ENCODE results near the gene C1orf115.
A peak's percentile ranks its signal among the peaks of the same experiment; 100 is the strongest.
"Not testable (repeated sequence)": the region's sequence is repeated elsewhere in the genome, so short reads cannot be mapped to it uniquely, and the experiment has no call there.

The C1orf115 gene

GRCh38 chr1:220726634-220727033 lies 36.5 kb downstream of the C1orf115 start:
- DNase-seq (ENCODE audit: low read depth) = no peak

DNA sequence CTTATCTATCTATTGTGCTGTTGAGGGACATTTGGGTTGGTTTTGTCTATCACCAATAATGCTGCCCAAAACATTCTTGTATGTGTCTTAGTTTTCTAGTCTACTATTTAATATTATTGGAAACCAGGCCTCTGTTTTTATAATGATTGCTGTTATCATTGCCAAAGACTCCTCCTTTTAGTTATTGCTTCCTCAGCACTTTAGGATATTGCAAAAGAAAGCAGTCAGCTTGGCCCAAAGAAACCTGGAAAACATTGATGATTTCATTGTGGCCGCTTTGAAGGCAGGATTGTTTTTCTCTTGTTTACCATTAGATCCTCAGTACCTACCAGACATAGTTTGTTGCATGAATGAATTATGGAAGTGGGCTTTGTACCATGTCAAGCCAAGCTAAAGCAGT lies 37.4 kb downstream of the C1orf115 start:
- DNase-seq (ENCODE audit: low read depth) = no peak

DNA sequence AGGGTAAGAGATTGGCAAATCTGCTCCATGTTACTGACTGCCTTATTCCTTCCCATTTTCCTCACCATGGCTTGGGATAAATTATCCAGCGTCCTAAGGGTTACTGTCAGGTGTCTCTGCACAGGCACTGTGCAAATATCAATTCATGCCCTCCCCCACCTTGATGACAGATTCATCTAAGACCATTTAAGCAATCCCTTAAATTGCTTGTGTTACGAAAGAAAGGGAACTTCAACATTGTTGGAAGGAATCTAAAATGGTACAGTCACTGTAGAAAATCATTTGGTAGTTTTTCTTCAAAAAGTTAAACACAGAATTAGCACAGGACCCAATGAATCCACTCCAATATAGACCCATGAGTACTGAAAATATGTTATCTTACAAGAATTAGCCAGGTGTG lies 40.3 kb downstream of the C1orf115 start:
- no peak for DNase-seq (ENCODE audit: low read depth)

DNA sequence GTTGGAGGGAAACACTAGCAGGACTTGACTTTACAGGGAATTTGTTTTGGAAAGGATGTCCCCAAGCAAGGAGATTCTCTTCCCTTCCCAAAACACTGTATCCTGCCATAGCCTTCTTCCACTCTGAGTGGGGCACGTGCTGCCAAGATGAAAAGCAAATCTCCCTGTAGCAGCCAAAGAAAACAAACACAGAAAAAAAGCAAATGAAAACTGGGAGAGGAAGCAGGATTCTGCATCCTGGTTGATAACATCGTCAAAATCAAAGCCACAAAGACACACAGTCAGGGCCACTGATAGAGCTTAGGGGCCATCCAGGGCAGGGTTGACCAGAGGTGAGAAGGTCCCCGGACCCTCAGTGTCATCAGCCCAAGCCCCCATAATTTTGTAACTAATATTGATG lies 42.0 kb downstream of the C1orf115 start:
- peak; percentile 27 for DNase-seq (ENCODE audit: low read depth)

DNA sequence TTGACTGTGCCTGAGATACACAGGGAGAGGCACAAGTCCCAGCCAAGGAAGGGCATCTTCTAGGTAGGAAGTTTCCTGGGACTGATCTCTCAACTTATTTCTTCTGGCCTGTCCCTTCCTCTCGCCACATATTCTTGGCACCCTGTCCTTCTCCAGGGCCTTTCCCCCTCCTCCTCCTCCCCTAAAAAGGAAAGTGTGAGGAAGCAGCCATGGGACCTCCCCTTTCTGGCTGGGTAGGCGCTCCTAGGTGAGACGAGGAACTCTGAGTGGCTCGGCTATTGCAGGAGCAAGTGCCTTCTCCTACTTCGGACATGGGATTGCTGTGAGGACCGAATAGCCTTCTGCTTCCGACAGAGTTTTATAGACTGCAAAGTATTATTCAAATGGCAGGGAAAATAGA lies 42.5 kb downstream of the C1orf115 start:
- DNase-seq (ENCODE audit: low read depth) = no peak

DNA sequence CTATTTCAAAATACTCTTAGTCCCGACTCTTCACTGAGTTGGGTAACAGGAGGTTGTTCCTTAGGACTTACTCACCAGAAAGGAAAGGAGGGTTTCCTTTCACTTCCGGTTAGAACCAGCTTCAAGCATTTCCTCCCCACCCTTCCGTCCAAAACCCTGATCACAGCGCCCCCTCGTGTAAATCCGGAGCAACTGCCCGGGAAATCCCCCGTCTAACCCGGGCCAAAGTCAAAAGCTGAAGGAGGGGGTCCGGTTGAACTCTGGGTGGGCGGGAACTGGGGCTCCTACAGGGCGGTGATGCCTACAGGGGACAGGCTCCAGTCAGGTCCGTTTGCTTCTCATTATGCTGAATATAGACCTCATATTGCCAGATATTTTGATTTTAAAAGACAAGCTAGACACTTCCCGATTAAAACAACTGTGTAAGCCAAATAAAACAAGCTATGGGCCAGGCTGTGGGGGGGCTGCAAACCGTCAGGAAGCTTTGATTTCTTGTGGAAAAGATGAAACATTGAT lies 43.0 kb downstream of the C1orf115 start:
- peak; percentile 87 for DNase-seq (ENCODE audit: low read depth)

- peak; percentile 81 for DNase-seq (ENCODE audit: low read depth)
Observed at GRCh38 chr1:220734571-220735326, 44.6 kb downstream of the C1orf115 start.

DNA sequence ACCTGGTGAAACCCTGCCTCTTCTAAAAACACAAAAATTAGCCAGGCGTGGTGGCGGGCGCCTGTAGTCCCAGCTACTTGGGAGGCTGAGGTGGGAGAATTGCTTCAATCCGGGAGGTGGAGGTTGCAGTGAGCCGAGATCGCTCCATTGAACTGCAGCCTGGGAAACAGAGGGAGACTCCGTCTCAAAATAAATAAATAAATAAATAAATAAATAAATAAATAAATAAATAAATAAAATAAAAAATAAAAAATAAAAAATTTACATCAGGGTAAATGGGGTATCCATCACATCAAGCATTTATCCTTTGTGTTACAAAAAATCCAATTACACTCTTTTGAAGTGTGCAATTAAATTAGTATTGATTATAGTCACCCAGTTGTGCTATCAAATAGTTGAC lies 46.1 kb downstream of the C1orf115 start:
- DNase-seq (ENCODE audit: low read depth) = not testable (repeated sequence)

DNA sequence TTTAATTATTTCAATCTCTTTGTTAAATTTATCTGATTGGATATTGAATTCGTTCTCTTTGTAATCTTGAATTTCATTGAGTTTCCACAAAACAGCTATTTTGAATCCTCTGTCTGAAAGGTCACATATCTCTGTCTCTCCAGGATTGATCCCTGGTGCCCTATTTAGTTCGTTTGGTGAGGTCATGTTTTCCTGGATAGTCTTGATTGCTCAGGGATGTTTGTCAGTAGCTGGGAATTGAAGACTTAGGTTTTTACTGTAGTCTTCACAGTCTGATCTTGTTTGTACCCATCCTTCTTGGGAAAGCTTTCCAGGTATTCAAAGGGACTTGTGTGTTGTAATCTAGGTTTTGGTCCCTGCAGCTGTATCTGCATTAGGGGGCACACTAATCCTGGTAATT lies 51.2 kb downstream of the C1orf115 start:
- DNase-seq (ENCODE audit: low read depth) = no peak

DNA sequence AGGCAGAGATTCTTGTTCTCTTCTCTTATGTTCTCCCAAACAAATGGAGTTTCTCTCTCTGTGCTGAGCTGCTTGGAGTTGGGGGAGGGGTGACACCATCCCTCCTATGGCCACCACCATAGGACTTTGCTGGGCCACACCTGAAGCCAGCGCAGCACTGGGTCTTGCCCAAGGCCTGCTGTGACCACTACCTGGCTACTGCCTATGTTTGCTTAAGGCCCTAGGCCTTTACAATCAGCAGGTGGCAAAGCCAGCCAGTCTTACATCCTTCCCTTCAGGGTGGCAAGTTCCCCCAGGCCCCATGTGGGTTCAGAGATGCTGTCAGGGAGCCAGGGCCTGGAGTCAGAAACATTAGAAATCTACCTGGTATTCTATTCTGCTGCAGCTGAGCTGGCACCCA lies 51.7 kb downstream of the C1orf115 start:
- no peak for DNase-seq (ENCODE audit: low read depth)

GRCh38 chr1:220742520-220742919 lies 52.4 kb downstream of the C1orf115 start:
- no peak for DNase-seq (ENCODE audit: low read depth)

GRCh38 chr1:220746851-220747250 lies 56.7 kb downstream of the C1orf115 start:
- no peak for DNase-seq (ENCODE audit: low read depth)

GRCh38 chr1:220747437-220748088 lies 57.4 kb downstream of the C1orf115 start:
- DNase-seq (ENCODE audit: low read depth) = no peak

DNA sequence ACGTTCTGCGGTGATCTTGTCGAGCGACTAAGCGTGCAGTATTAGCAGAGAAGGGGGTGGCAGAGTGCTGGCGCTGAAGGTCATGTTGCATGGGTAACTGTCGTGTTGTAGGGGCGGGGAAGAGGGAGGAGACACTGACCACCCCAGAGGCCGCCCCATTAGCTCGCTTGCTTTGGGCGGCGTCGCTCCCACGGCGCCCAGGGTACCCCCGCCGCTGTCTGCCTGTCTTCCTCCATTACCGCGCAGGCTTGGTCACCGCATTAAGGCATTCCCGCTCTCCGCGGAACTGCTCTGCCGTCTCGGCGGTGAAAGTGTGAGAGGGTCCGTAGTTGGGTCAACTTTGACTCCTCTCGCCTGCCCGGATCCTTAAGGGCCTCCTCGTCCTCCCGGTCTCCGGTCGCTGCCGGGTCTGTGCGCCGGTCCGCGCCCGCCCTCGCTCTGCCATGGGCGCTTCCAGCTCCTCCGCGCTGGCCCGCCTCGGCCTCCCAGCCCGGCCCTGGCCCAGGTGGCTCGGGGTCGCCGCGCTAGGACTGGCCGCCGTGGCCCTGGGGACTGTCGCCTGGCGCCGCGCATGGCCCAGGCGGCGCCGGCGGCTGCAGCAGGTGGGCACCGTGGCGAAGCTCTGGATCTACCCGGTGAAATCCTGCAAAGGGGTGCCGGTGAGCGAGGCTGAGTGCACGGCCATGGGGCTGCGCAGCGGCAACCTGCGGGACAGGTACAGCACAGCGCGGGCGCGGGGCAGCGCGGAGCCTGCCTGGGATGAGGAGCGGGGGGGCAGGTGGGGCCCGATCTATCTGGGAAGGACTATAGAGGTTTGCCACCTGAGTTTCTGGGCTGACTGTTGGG lies 58.1 kb downstream of the C1orf115 start, which contains the start of gene MTARC2:
TSS of gene MTARC2 (plus strand) at position 234 of the 846 bp plus-strand sequence. CDS start at position 444, 210 bp downstream.
- DNase-seq (ENCODE audit: low read depth) = peak; percentile 85

Data from EH (cell line).